GM15510 (cell line): ENCODE results near the gene AKT1.

Source experiments
- POLR2A ChIP-seq: IDR thresholded peaks from 3 replicates; pipeline ENCODE4 v1.6.1; 2011; ENCODE audit warnings: borderline replicate concordance; ENCODE audit not compliant: insufficient read length; ENCODE audit errors: extremely low read depth

Gene AKT1

GRCh38 chr14:104821971-104822608, 26.5 kb upstream of the AKT1 start:
- no peak for TF ChIP-seq POLR2A

- no peak for TF ChIP-seq POLR2A
Measured at GRCh38 chr14:104821229-104821945, 25.8 kb upstream of the AKT1 start.

GRCh38 chr14:104820669-104821228, 25.2 kb upstream of the AKT1 start:
- TF ChIP-seq POLR2A, result no peak

GRCh38 chr14:104819361-104819781, 23.8 kb upstream of the AKT1 start:
- TF ChIP-seq POLR2A, result no peak

- no peak for TF ChIP-seq POLR2A
Measured at GRCh38 chr14:104818714-104819161, 23.2 kb upstream of the AKT1 start.

GRCh38 chr14:104817930-104818713, 22.6 kb upstream of the AKT1 start:
- no peak for TF ChIP-seq POLR2A

- no peak for TF ChIP-seq POLR2A
Measured at GRCh38 chr14:104816616-104816884, 21.0 kb upstream of the AKT1 start.

GRCh38 chr14:104813286-104813685, 17.7 kb upstream of the AKT1 start:
- no peak for TF ChIP-seq POLR2A

GRCh38 chr14:104810316-104810715, 14.8 kb upstream of the AKT1 start:
- no peak for TF ChIP-seq POLR2A

- TF ChIP-seq POLR2A, result no peak
Measured at GRCh38 chr14:104808456-104808855, 12.9 kb upstream of the AKT1 start.

GRCh38 chr14:104806625-104807465, 11.3 kb upstream of the AKT1 start:
- TF ChIP-seq POLR2A, result no peak

- TF ChIP-seq POLR2A, result no peak
Measured at GRCh38 chr14:104805941-104806624, 10.5 kb upstream of the AKT1 start.

GRCh38 chr14:104805326-104805678, 9.8 kb upstream of the AKT1 start:
- TF ChIP-seq POLR2A, result no peak

GRCh38 chr14:104804481-104805325, 9.2 kb upstream of the AKT1 start:
- TF ChIP-seq POLR2A, result no peak

GRCh38 chr14:104803912-104804410, 8.4 kb upstream of the AKT1 start:
- TF ChIP-seq POLR2A, result no peak
